GM12878 (cell line): ENCODE measurements around the gene WNT7A. TPM values are rescaled to one million over a fixed set of nuclear protein-coding genes. Genes with fewer than 3 reads are reported as not detected.

Experiments
- ATAC-seq: fragments of 200-7000 bp; cut with Tn5 transposase; 3 replicates; pipeline ENCODE4 v1.9.1; 2020; ENCODE audit warnings: mild to moderate bottlenecking, moderate library complexity
- BruUV-seq: library from RNA; stranded (reverse); fragments of 400-500 nt; replicated peaks from 2 replicates; lab custom pipeline; 2021; lab: Mats Ljungman, UMichigan
- CTCF ChIA-PET: fragments of 300-600 bp; sonication (Branson Sonifier 250); formaldehyde crosslinking; extraction: SDS; loops from one replicate; lab custom pipeline; 2021; ENCODE audit warnings: inconsistent platforms; lab: Yijun Ruan, JAX
- POLR2A ChIA-PET: fragments of 350-600 bp; formaldehyde crosslinking; extraction: SDS; loops from one replicate; lab custom pipeline; 2021; ENCODE audit warnings: inconsistent platforms; lab: Charles Lee
- RAD21 ChIA-PET: fragments of 300-600 bp; sonication (Branson Sonifier 250); formaldehyde crosslinking; loops from one replicate; lab custom pipeline; 2023; ENCODE audit warnings: antibody characterized with exemption; ENCODE audit not compliant: unreplicated experiment; lab: Charles Lee
- SMC1A ChIA-PET: fragments of 300-600 bp; sonication (Branson Sonifier 250); formaldehyde crosslinking; loops from one replicate; lab custom pipeline; 2023; ENCODE audit not compliant: unreplicated experiment, uncharacterized antibody; lab: Charles Lee
- DNase-seq: peaks from one replicate; pipeline ENCODE4 v3.0.0-alpha.2; 2011; ENCODE audit warnings: low read depth, low spot score
- FAIRE-seq: peaks from 3 replicates; lab custom pipeline; 2011; peaks lifted over from hg19 to GRCh38; lab: Jason Lieb, UNC
- H2AFZ ChIP-seq: 2 replicates; pipeline ENCODE4 v1.6.0; 2011; ENCODE audit warnings: low read depth, low read length, control low read depth; ENCODE audit not compliant: control insufficient read depth
- H3K27ac ChIP-seq: 2 replicates; pipeline ENCODE4 v1.5.1; 2011; ENCODE audit warnings: control low read depth; ENCODE audit not compliant: control insufficient read depth, insufficient read depth
- H3K27me3 ChIP-seq, 2 experiments: replicated peaks in 1 of 2; 2 replicates each; pipeline versions ENCODE4 v1.6.0 to v1.6.1; 2011; ENCODE audit warnings: low read length in 1 of 2; ENCODE audit not compliant: control insufficient read depth in 2 of 2, insufficient read depth in 2 of 2
- H3K36me3 ChIP-seq, 2 experiments: 2 replicates each; pipeline ENCODE4 v1.5.1; 2011; ENCODE audit warnings: low read length in 1 of 2; ENCODE audit not compliant: control insufficient read depth in 2 of 2, insufficient read depth in 2 of 2
- H3K4me1 ChIP-seq: 2 replicates; pipeline ENCODE4 v1.6.1; 2011; ENCODE audit warnings: mild to moderate bottlenecking, low read length, moderate library complexity, mixed read lengths; ENCODE audit not compliant: control insufficient read depth, insufficient read depth
- H3K4me2 ChIP-seq: 2 replicates; pipeline ENCODE4 v1.6.0; 2011; ENCODE audit warnings: control low read depth; ENCODE audit not compliant: control insufficient read depth, insufficient read depth
- H3K4me3 ChIP-seq: fragments of 200-600 bp; sonication (generic); 2 replicates; pipeline ENCODE4 v1.5.1; 2016
- H3K79me2 ChIP-seq: 2 replicates; pipeline ENCODE4 v1.6.0; 2011; ENCODE audit warnings: low read length; ENCODE audit not compliant: control insufficient read depth, insufficient read depth
- H3K9ac ChIP-seq: 2 replicates; pipeline ENCODE4 v1.8.0; 2011; ENCODE audit warnings: low read length, control low read depth, mixed read lengths; ENCODE audit not compliant: control insufficient read depth, insufficient read depth
- H3K9me3 ChIP-seq: replicated peaks from 3 replicates; pipeline ENCODE4 v1.5.1; 2011; ENCODE audit warnings: mild to moderate bottlenecking, low read length; ENCODE audit not compliant: control insufficient read depth, insufficient read depth
- H4K20me1 ChIP-seq: 2 replicates; pipeline ENCODE4 v1.6.0; 2011; ENCODE audit not compliant: control insufficient read depth, insufficient read depth
- CEBPB ChIP-seq, 2 experiments: fragments of 150-350 bp in 1 of 2; IDR thresholded peaks; 2 replicates each; pipeline ENCODE4 v1.6.1; 2012 to 2014; ENCODE audit warnings: low read depth in 2 of 2, low read length in 2 of 2, borderline replicate concordance in 1 of 2, inconsistent platforms in 1 of 2
- CEBPZ ChIP-seq: fragments of 150-350 bp; IDR thresholded peaks from 2 replicates; pipeline ENCODE4 v1.6.1; 2016; ENCODE audit warnings: low read depth, low read length
- E2F8 ChIP-seq: fragments of 450-650 bp; IDR thresholded peaks from 2 replicates; pipeline ENCODE4 v1.6.1; 2018; ENCODE audit warnings: mild to moderate bottlenecking, low read depth, moderate library complexity; ENCODE audit not compliant: partially characterized antibody
- EZH2 ChIP-seq: IDR thresholded peaks from 2 replicates; pipeline ENCODE4 v1.6.1; 2012; ENCODE audit warnings: low read depth, mild to moderate bottlenecking, control low read depth, inconsistent platforms, low read length, borderline replicate concordance; ENCODE audit not compliant: control insufficient read depth
- JUND ChIP-seq: IDR thresholded peaks from 2 replicates; pipeline ENCODE4 v1.6.1; 2012; ENCODE audit warnings: low read depth, mild to moderate bottlenecking, low read length, improper control_type of control experiment, moderate library complexity
- LARP7 ChIP-seq: fragments of 450-650 bp; IDR thresholded peaks from 2 replicates; pipeline ENCODE4 v1.6.1; 2017; ENCODE audit warnings: mild to moderate bottlenecking
- MXI1 ChIP-seq: fragments of 150-350 bp; IDR thresholded peaks from 2 replicates; pipeline ENCODE4 v1.6.1; 2011; ENCODE audit warnings: low read depth, mild to moderate bottlenecking, inconsistent platforms, low read length, improper control_type of control experiment
- NFXL1 ChIP-seq: fragments of 450-650 bp; IDR thresholded peaks from 2 replicates; pipeline ENCODE4 v1.6.1; 2017; ENCODE audit warnings: antibody characterized with exemption, mild to moderate bottlenecking, borderline replicate concordance
- RAD21 ChIP-seq: IDR thresholded peaks from 2 replicates; pipeline ENCODE4 v1.6.1; 2011; ENCODE audit warnings: mild to moderate bottlenecking, low read depth, low read length, moderate library complexity; ENCODE audit not compliant: insufficient read depth
- RCOR1 ChIP-seq: conservative IDR thresholded peaks from 2 replicates; pipeline ENCODE4 v1.6.1; 2012; ENCODE audit warnings: low read depth, low read length, improper control_type of control experiment
- SIN3A ChIP-seq: IDR thresholded peaks from 2 replicates; pipeline ENCODE4 v1.6.1; 2012; ENCODE audit warnings: low read depth, low read length, improper control_type of control experiment
- SRF ChIP-seq, 2 experiments: IDR thresholded peaks; 2 replicates each; pipeline ENCODE4 v1.6.1; 2011; ENCODE audit warnings: low read depth in 2 of 2, low read length in 2 of 2, mild to moderate bottlenecking in 1 of 2, moderate library complexity in 1 of 2
- TCF3 ChIP-seq: IDR thresholded peaks from 2 replicates; pipeline ENCODE4 v1.6.1; 2012; ENCODE audit warnings: low read depth, mild to moderate bottlenecking, low read length, borderline replicate concordance; ENCODE audit not compliant: insufficient read depth
- USF2 ChIP-seq: IDR thresholded peaks from 2 replicates; pipeline ENCODE4 v1.6.1; 2011; ENCODE audit warnings: low read depth, low read length, improper control_type of control experiment, borderline replicate concordance
- ZNF217 ChIP-seq: fragments of 450-650 bp; IDR thresholded peaks from 2 replicates; pipeline ENCODE4 v1.6.1; 2017; ENCODE audit warnings: antibody characterized with exemption, mild to moderate bottlenecking
- WGBS: methylation state at CpG from one replicate; pipeline ENCODE4 v1.1.6; 2016; ENCODE audit warnings: low lambda C conversion rate; ENCODE audit not compliant: insufficient replicate concordance, insufficient coverage; ENCODE audit errors: missing lambda C conversion rate; 5-methylcytosine and 5-hydroxymethylcytosine counted together
- in situ Hi-C: fragments of 300-500 bp; cut with MboI; formaldehyde crosslinking; loops from 9 replicates; pipeline ENCODE4 v1.14.3; 2018; ENCODE audit warnings: mixed read lengths
- intact Hi-C: fragments of 100-400 bp; cut with micrococcal nuclease; formaldehyde crosslinking; loops from one replicate; pipeline ENCODE4 v1.14.2; 2022; ENCODE audit not compliant: unreplicated experiment
- polyA plus RNA-seq, 11 experiments: library from polyadenylated mRNA; depleted of rRNA in 4 of 11; unstranded in 6 of 11; stranded (reverse) in 5 of 11; fragments of >200 nt; fragmentation: Nextera tagmentation in 4 of 11; fragmentation: Illumina TruSeq in 1 of 11; extraction: Ambion mirVana in 4 of 11; extraction: Trizol in 1 of 11; gene quantifications; 1 replicate in 1 of 11; 2 replicates in 10 of 11; pipeline versions ENCODE4 v1.2.1 to v1.2.3, GENCODE V29; 2011 to 2016; ENCODE audit warnings: inconsistent platforms in 2 of 11, missing spikeins in 2 of 11, low read depth in 1 of 11
- total RNA-seq, 4 experiments: library from RNA; depleted of rRNA in 3 of 4; stranded (reverse); fragments of >200 nt in 3 of 4; fragmentation: Illumina TruSeq in 1 of 4; extraction: Trizol in 1 of 4; gene quantifications; 2 replicates each; pipeline versions ENCODE4 v1.2.1 to v1.2.3, GENCODE V29; 2013 to 2021

The WNT7A gene
- total and polyA plus RNA-seq, 10 of the 15 experiments (the other 5 are each of a cell fraction or from before 2014, with no cell fraction given) = 0.08 TPM; not detected in 9

- TF ChIP-seq E2F8 = no peak
- TF ChIP-seq TCF3 = no peak
- TF ChIP-seq EZH2 = no peak
Observed at GRCh38 chr3:13801361-13802204, 78.3 kb downstream of the WNT7A start (continued).

- DNase-seq = no peak
- FAIRE-seq = no peak
- Histone ChIP-seq H3K27ac (no peak overlapping the region), H3K36me3 (no peaks in the 10 kb centered on the region), H3K4me2 (no peak overlapping the region), H3K9ac (no peak overlapping the region), H3K27me3 (no peaks in the 10 kb centered on the region; a peak in 1 of 4 replicates), H4K20me1 (no peaks in the 10 kb centered on the region), H3K4me3 (no peak overlapping the region), H2AFZ (no peak overlapping the region), H3K4me1 (no peaks in the 10 kb centered on the region), H3K9me3 (no peaks in the 10 kb centered on the region), H3K79me2 (no peaks in the 10 kb centered on the region)
- intact Hi-C loops (no loop called here), in situ Hi-C loops (no loop called here)
- WGBS = 34% methylated on average over 6 of the region's 6 CpGs
- RAD21 ChIA-PET = no interaction called here
- CTCF ChIA-PET = no interaction called here
- BruUV-seq = no TSS peak
- no peak for ATAC-seq
- POLR2A ChIA-PET = no interaction called here
- SMC1A ChIA-PET = no interaction called here
- TF ChIP-seq LARP7 (no peak), JUND (no peak), NFXL1 (no peak), ZNF217 (no peak), RAD21 (no peak), CEBPZ (no peak), SIN3A (no peak), SRF (IDR thresholded peaks at IDR 0.05; ENCODE audit: low read depth in 2 of 2, low read length in 2 of 2) (no peak), RCOR1 (no peak), MXI1 (no peak), USF2 (no peak), CEBPB (IDR thresholded peaks at IDR 0.05; ENCODE audit: borderline replicate concordance in 1 of 2, low read depth in 2 of 2, low read length in 2 of 2) (no peak)
Observed at GRCh38 chr3:13800064-13800463, 79.8 kb downstream of the WNT7A start.
